ENCODE results near the gene GPR39.

Gene GPR39

DNA sequence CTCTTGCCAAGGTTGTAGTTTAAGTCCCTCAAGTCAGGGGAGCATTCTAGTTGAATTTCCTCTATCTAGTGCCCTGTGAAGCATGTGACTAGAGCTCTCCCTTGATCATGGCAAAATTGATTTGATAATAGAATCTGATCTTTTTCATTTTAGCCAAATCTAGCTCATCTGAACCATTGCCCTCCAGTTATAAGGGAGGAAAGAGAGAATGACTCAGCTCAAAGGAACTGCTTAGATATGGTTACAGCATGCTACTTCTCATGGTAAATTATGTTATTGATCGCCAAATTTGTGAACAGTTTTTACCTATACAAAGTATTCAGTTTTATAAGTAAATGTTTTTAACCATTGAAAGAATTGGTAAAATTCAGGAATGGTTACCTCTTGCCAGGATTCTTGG, 100.8 kb downstream of the GPR39 start:
- TF ChIP-seq, protein P1, sequence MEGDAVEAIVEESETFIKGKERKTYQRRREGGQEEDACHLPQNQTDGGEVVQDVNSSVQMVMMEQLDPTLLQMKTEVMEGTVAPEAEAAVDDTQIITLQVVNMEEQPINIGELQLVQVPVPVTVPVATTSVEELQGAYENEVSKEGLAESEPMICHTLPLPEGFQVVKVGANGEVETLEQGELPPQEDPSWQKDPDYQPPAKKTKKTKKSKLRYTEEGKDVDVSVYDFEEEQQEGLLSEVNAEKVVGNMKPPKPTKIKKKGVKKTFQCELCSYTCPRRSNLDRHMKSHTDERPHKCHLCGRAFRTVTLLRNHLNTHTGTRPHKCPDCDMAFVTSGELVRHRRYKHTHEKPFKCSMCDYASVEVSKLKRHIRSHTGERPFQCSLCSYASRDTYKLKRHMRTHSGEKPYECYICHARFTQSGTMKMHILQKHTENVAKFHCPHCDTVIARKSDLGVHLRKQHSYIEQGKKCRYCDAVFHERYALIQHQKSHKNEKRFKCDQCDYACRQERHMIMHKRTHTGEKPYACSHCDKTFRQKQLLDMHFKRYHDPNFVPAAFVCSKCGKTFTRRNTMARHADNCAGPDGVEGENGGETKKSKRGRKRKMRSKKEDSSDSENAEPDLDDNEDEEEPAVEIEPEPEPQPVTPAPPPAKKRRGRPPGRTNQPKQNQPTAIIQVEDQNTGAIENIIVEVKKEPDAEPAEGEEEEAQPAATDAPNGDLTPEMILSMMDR (IDR thresholded peaks at IDR 0.05; ENCODE audit: insufficient read depth, low read length, poor library complexity, severe bottlenecking), result no peak
- no peak for TF ChIP-seq EZH2phosphoT487 (conservative IDR thresholded peaks at IDR 0.05; ENCODE audit: low read length)
- H2AFZ ChIP-seq (ENCODE audit: low read depth, low read length, severe bottlenecking), result no peak overlapping the region

GRCh38 chr2:132518302-132518701, 101.7 kb downstream of the GPR39 start:
- TF ChIP-seq, protein P1 (IDR thresholded peaks at IDR 0.05; ENCODE audit: insufficient read depth, low read length, poor library complexity, severe bottlenecking), result no peak
- TF ChIP-seq EZH2phosphoT487 (conservative IDR thresholded peaks at IDR 0.05; ENCODE audit: low read length), result no peak

More for the DNA sequence above, 100.8 kb downstream of the GPR39 start:
- no peaks in the 10 kb centered on the region for H3K9me3 ChIP-seq (ENCODE audit: insufficient read depth, low read length)
- H4K20me1 ChIP-seq (ENCODE audit: low read depth, low read length), result no peaks in the 10 kb centered on the region
- H3F3A ChIP-seq (ENCODE audit: insufficient read depth), result no peaks in the 10 kb centered on the region
- no peaks in the 10 kb centered on the region for H3K9me2 ChIP-seq (replicated peaks; ENCODE audit: insufficient read depth, low read length)
- H3K4me2 ChIP-seq (ENCODE audit: low read depth, low read length, poor library complexity, severe bottlenecking), result no peak overlapping the region
- H3K36me3 ChIP-seq (ENCODE audit: low read length), result no peaks in the 10 kb centered on the region
- no peaks in the 10 kb centered on the region for H3K79me2 ChIP-seq (ENCODE audit: insufficient read depth, low read length)
- no peak overlapping the region for H3K4me3 ChIP-seq (ENCODE audit: insufficient read depth, low read length, poor library complexity, severe bottlenecking)
- no peaks in the 10 kb centered on the region for H3K27me3 ChIP-seq (ENCODE audit: low read length)
- H3K27ac ChIP-seq (ENCODE audit: low read depth, low read length), result no peak overlapping the region
- no peak overlapping the region for H3K9ac ChIP-seq (ENCODE audit: low read length)

DNA sequence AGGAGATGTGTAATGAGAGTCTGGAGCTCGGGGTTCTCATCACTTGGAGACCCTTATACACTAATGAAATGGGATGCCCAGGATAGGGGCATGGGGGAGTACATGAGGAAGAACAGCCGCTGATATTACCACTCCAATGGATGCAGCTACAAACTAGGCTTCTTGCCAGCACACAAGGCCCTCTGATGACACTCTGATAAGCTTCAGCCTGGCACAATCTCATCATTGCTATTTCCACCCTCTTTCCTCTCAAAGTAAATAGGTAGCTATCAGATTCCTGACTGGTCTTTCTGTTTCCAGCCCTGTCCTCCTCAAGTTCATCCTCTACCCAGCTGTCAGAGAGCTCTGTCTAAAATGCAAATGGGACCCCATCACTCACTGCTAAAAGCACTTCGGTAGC, 103.0 kb downstream of the GPR39 start:
- Histone ChIP-seq H4K20me1 (ENCODE audit: low read depth, low read length) (no peaks in the 10 kb centered on the region), H3K9me2 (replicated peaks; ENCODE audit: insufficient read depth, low read length) (no peaks in the 10 kb centered on the region), H3K9me3 (ENCODE audit: insufficient read depth, low read length) (no peaks in the 10 kb centered on the region), H3K4me3 (ENCODE audit: insufficient read depth, low read length, poor library complexity, severe bottlenecking) (no peak overlapping the region), H3K27ac (ENCODE audit: low read depth, low read length) (no peak overlapping the region), H3K36me3 (ENCODE audit: low read length) (no peaks in the 10 kb centered on the region), H3K9ac (ENCODE audit: low read length) (no peak overlapping the region), H3F3A (ENCODE audit: insufficient read depth) (no peaks in the 10 kb centered on the region), H2AFZ (ENCODE audit: low read depth, low read length, severe bottlenecking) (no peak overlapping the region), H3K79me2 (ENCODE audit: insufficient read depth, low read length) (no peaks in the 10 kb centered on the region), H3K4me2 (ENCODE audit: low read depth, low read length, poor library complexity, severe bottlenecking) (no peak overlapping the region), H3K27me3 (ENCODE audit: low read length) (no peaks in the 10 kb centered on the region)
- TF ChIP-seq, protein P1 (IDR thresholded peaks at IDR 0.05; ENCODE audit: insufficient read depth, low read length, poor library complexity, severe bottlenecking), result no peak
- no peak for TF ChIP-seq EZH2phosphoT487 (conservative IDR thresholded peaks at IDR 0.05; ENCODE audit: low read length)

More at GRCh38 chr2:132518302-132518701, 101.7 kb downstream of the GPR39 start:
- Histone ChIP-seq H3K9ac (ENCODE audit: low read length) (no peak overlapping the region), H3K27ac (ENCODE audit: low read depth, low read length) (no peak overlapping the region), H3K36me3 (ENCODE audit: low read length) (no peaks in the 10 kb centered on the region), H3K4me2 (ENCODE audit: low read depth, low read length, poor library complexity, severe bottlenecking) (no peak overlapping the region), H4K20me1 (ENCODE audit: low read depth, low read length) (no peaks in the 10 kb centered on the region), H3K27me3 (ENCODE audit: low read length) (no peaks in the 10 kb centered on the region), H3K9me2 (replicated peaks; ENCODE audit: insufficient read depth, low read length) (no peaks in the 10 kb centered on the region), H3F3A (ENCODE audit: insufficient read depth) (no peaks in the 10 kb centered on the region), H3K4me3 (ENCODE audit: insufficient read depth, low read length, poor library complexity, severe bottlenecking) (no peak overlapping the region), H3K79me2 (ENCODE audit: insufficient read depth, low read length) (no peaks in the 10 kb centered on the region), H3K9me3 (ENCODE audit: insufficient read depth, low read length) (no peaks in the 10 kb centered on the region), H2AFZ (ENCODE audit: low read depth, low read length, severe bottlenecking) (no peak overlapping the region)
